ENCODE data around the gene PLEKHA3.

- TF ChIP-seq, protein P1, sequence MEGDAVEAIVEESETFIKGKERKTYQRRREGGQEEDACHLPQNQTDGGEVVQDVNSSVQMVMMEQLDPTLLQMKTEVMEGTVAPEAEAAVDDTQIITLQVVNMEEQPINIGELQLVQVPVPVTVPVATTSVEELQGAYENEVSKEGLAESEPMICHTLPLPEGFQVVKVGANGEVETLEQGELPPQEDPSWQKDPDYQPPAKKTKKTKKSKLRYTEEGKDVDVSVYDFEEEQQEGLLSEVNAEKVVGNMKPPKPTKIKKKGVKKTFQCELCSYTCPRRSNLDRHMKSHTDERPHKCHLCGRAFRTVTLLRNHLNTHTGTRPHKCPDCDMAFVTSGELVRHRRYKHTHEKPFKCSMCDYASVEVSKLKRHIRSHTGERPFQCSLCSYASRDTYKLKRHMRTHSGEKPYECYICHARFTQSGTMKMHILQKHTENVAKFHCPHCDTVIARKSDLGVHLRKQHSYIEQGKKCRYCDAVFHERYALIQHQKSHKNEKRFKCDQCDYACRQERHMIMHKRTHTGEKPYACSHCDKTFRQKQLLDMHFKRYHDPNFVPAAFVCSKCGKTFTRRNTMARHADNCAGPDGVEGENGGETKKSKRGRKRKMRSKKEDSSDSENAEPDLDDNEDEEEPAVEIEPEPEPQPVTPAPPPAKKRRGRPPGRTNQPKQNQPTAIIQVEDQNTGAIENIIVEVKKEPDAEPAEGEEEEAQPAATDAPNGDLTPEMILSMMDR (optimal IDR thresholded peaks at IDR 0.05 in 1 of 3, IDR thresholded peaks at IDR 0.05 in 1 of 3, conservative IDR thresholded peaks at IDR 0.05 in 1 of 3; ENCODE audit: extremely low read depth in 1 of 3, insufficient read depth in 2 of 3, low read length in 3 of 3) = no peak
- no peak for TF ChIP-seq EZH2 (IDR thresholded peaks at IDR 0.05; ENCODE audit: low read length)
Measured at GRCh38 chr2:178514664-178515063, 34.4 kb downstream of the PLEKHA3 start.

Measured in keratinocyte (primary cell).